ENCODE measurements around the gene B3GALT5. TPM values are rescaled to one million over a fixed set of nuclear protein-coding genes. Genes with fewer than 3 reads are reported as not detected.

Gene B3GALT5
- total RNA-seq, 1 experiment from 2014 or later: 0.18 TPM

GRCh38 chr21:39620856-39621255, 8.1 kb downstream of the B3GALT5 start:
- Mint-ChIP-seq H3K36me3 (ENCODE audit: insufficient read depth, unreplicated experiment) (peaks cover 4% of the 10 kb centered on the region), H3K9me3 (ENCODE audit: unreplicated experiment) (peaks cover 17% of the 10 kb centered on the region), H3K4me3 (ENCODE audit: unreplicated experiment) (no peak overlapping the region), H3K27me3 (ENCODE audit: insufficient read depth, unreplicated experiment) (peaks cover 6% of the 10 kb centered on the region), H3K4me1 (ENCODE audit: low read depth, unreplicated experiment) (peaks cover 8% of the 10 kb centered on the region), H3K27ac (ENCODE audit: unreplicated experiment) (no peak overlapping the region)
- ChIA-PET CTCF (no interaction called here), POLR2A (no interaction called here)
- Histone ChIP-seq H3K4me3 (ENCODE audit: low read depth, low read length) (no peak overlapping the region), H3K4me1 (0 out of 2 replicates have a peak, but pooled peaks cover 4% of the 10 kb centered on the region), H3K9me3 (peaks cover 13% of the 10 kb centered on the region; the same call in 1 of the 2 replicates), H3K27me3 (replicated peaks; ENCODE audit: control insufficient read depth, insufficient read depth, low read length) (no peaks in the 10 kb centered on the region), H3K36me3 (ENCODE audit: control insufficient read depth, insufficient read depth, low read length) (no peaks in the 10 kb centered on the region)
- intact Hi-C loops (cut with micrococcal nuclease; ENCODE audit: unreplicated experiment): no loop called here
- no TSS peak for BruUV-seq (replicated peaks)
- TF ChIP-seq, protein P1, sequence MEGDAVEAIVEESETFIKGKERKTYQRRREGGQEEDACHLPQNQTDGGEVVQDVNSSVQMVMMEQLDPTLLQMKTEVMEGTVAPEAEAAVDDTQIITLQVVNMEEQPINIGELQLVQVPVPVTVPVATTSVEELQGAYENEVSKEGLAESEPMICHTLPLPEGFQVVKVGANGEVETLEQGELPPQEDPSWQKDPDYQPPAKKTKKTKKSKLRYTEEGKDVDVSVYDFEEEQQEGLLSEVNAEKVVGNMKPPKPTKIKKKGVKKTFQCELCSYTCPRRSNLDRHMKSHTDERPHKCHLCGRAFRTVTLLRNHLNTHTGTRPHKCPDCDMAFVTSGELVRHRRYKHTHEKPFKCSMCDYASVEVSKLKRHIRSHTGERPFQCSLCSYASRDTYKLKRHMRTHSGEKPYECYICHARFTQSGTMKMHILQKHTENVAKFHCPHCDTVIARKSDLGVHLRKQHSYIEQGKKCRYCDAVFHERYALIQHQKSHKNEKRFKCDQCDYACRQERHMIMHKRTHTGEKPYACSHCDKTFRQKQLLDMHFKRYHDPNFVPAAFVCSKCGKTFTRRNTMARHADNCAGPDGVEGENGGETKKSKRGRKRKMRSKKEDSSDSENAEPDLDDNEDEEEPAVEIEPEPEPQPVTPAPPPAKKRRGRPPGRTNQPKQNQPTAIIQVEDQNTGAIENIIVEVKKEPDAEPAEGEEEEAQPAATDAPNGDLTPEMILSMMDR (IDR thresholded peaks at IDR 0.05; ENCODE audit: insufficient read depth in 1 of 2, low read depth in 1 of 2, low read length in 1 of 2, severe bottlenecking in 1 of 2, unreplicated experiment in 1 of 2): no peak
- no peak for DNase-seq

DNA sequence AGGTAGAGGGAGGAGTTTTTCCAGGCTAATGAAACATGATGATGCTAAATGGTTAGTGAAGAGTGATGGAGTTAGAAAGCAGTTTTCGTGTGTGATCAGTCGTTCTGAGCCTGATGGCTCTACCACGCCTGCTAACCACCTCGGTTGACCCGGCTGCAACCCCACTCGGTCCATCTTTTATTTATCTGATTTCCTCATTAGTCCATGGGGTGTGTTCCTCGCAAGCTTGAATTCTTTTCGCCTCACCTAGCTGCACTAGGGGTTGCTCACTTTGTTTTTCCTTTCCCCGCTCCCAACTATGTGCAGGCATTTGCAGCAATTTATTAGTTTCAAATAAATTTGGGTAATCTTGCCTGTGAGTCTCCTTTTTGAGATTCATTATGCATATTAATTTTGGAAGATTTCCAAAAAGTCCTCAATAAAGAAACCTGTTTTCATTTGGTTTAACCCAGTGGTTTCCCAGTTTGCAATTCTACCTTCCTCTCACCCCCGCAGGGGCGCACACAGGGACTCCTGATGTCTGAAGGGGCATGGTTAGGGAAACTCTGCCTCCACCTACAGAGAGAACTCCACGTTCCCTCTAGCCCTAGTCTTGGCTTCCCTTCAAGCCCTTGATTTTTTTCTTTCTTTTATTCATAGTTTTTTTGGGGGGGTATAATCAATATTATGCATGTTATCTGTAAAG, 12.6 kb downstream of the B3GALT5 start:
- no peak for DNase-seq
- TF ChIP-seq, protein P1 (IDR thresholded peaks at IDR 0.05; ENCODE audit: insufficient read depth in 1 of 2, low read depth in 1 of 2, low read length in 1 of 2, severe bottlenecking in 1 of 2, unreplicated experiment in 1 of 2): no peak
- H3K27ac Mint-ChIP-seq (ENCODE audit: unreplicated experiment): no peak overlapping the region
- ChIA-PET POLR2A (no interaction called here), CTCF (no interaction called here)
- Histone ChIP-seq H3K36me3 (ENCODE audit: control insufficient read depth, insufficient read depth, low read length) (no peaks in the 10 kb centered on the region), H3K27me3 (replicated peaks; ENCODE audit: control insufficient read depth, insufficient read depth, low read length) (no peaks in the 10 kb centered on the region), H3K4me1 (peaks cover 5% of the 10 kb centered on the region; the same call in 1 of the 2 replicates), H3K9me3 (peaks cover 13% of the 10 kb centered on the region; the same call in 1 of the 2 replicates), H3K4me3 (ENCODE audit: low read depth, low read length) (no peak overlapping the region)
- no peaks in the 10 kb centered on the region for H3K4me1 Mint-ChIP-seq (ENCODE audit: low read depth, unreplicated experiment)
- BruUV-seq (replicated peaks): no TSS peak
- H3K9me3 Mint-ChIP-seq (ENCODE audit: unreplicated experiment): peaks cover 17% of the 10 kb centered on the region
- peaks cover 2% of the 10 kb centered on the region for H3K27me3 Mint-ChIP-seq (ENCODE audit: insufficient read depth, unreplicated experiment)
- intact Hi-C loops (cut with micrococcal nuclease; ENCODE audit: unreplicated experiment): no loop called here
- peaks cover 4% of the 10 kb centered on the region for H3K36me3 Mint-ChIP-seq (ENCODE audit: insufficient read depth, unreplicated experiment)
- no peak overlapping the region for H3K4me3 Mint-ChIP-seq (ENCODE audit: unreplicated experiment)

- no TSS peak for BruUV-seq (replicated peaks)
- Mint-ChIP-seq H3K36me3 (ENCODE audit: insufficient read depth, unreplicated experiment) (peaks cover 4% of the 10 kb centered on the region), H3K27ac (ENCODE audit: unreplicated experiment) (no peak overlapping the region)
Observed at GRCh38 chr21:39628385-39628784, 15.6 kb downstream of the B3GALT5 start.

More at GRCh38 chr21:39628385-39628784, 15.6 kb downstream of the B3GALT5 start:
- Histone ChIP-seq H3K4me3 (ENCODE audit: low read depth, low read length) (no peak overlapping the region), H3K4me1 (peaks cover 27% of the 10 kb centered on the region), H3K36me3 (ENCODE audit: control insufficient read depth, insufficient read depth, low read length) (no peaks in the 10 kb centered on the region; the same call in 1 of the 2 replicates), H3K9me3 (peaks cover 8% of the 10 kb centered on the region; the same call in 1 of the 2 replicates), H3K27me3 (replicated peaks; ENCODE audit: control insufficient read depth, insufficient read depth, low read length) (no peaks in the 10 kb centered on the region)
- CTCF ChIA-PET: no interaction called here
- POLR2A ChIA-PET: no interaction called here
- Mint-ChIP-seq H3K27me3 (ENCODE audit: insufficient read depth, unreplicated experiment) (no peaks in the 10 kb centered on the region), H3K4me1 (ENCODE audit: low read depth, unreplicated experiment) (peaks cover 14% of the 10 kb centered on the region), H3K4me3 (ENCODE audit: unreplicated experiment) (no peak overlapping the region), H3K9me3 (ENCODE audit: unreplicated experiment) (peaks cover 9% of the 10 kb centered on the region)
- no peak for DNase-seq
- TF ChIP-seq, protein P1 (IDR thresholded peaks at IDR 0.05; ENCODE audit: insufficient read depth in 1 of 2, low read depth in 1 of 2, low read length in 1 of 2, severe bottlenecking in 1 of 2, unreplicated experiment in 1 of 2): no peak
- intact Hi-C loops (cut with micrococcal nuclease; ENCODE audit: unreplicated experiment): no loop called here
